ENCODE measurements around the gene C4orf17. TPM values are rescaled to one million over a fixed set of nuclear protein-coding genes. Genes with fewer than 3 reads are reported as not detected.

Gene C4orf17
- polyA plus RNA-seq, result not detected in 2 replicates

GRCh38 chr4:99510721-99511120 lies at the start of gene C4orf17:
Gene C4orf17 (plus strand): TSS chr4:99511021. CDS start chr4:99513082, 2,061 bp downstream.

GRCh38 chr4:99563310-99564186 lies 52.7 kb downstream of the C4orf17 start, which contains the start of gene TRMT10A:
Gene TRMT10A (minus strand): TSS chr4:99564039. CDS start chr4:99559338, 4,701 bp downstream.

GRCh38 chr4:99574530-99575324 lies 63.9 kb downstream of the C4orf17 start, which contains the start of gene MTTP:
Gene MTTP (plus strand): TSS chr4:99574824. CDS start chr4:99574910, 86 bp downstream.

Other genes with a start within 250 kb of the C4orf17 start
- gene ADH1A, start 220.0 kb upstream of the C4orf17 start, polyA plus RNA-seq, result not detected in 2 replicates
- not detected in 2 replicates for gene ADH1B, start 189.6 kb upstream of the C4orf17 start, polyA plus RNA-seq
- gene ADH1C, start 158.3 kb upstream of the C4orf17 start, polyA plus RNA-seq, result not detected in 2 replicates
- not detected in 2 replicates for gene ADH7, start 75.7 kb upstream of the C4orf17 start, polyA plus RNA-seq
- gene TRMT10A, start 53.0 kb downstream of the C4orf17 start, polyA plus RNA-seq, result 22.0 and 22.5 TPM in 2 replicates
- 5.4 and 5.7 TPM in 2 replicates for gene MTTP, start 63.8 kb downstream of the C4orf17 start, polyA plus RNA-seq
- gene C4orf54, start 146.8 kb downstream of the C4orf17 start, polyA plus RNA-seq, result not detected in 2 replicates